Prostate gland (tissue), 2 donors: Measurements from ENCODE around the gene ADAMTS2. TPM values are rescaled to one million over a fixed set of nuclear protein-coding genes. Genes with fewer than 3 reads are reported as not detected.

Experiments
- DNase-seq: peaks from one replicate; pipeline ENCODE4 v3.0.0-alpha.2; 2019; ENCODE audit warnings: low spot score
- H3K27ac ChIP-seq, 2 donors: fragments of 200-600 bp; sonication (generic); 2 replicates each; pipeline ENCODE4 v1.5.1; 2017 to 2019
- H3K27me3 ChIP-seq: fragments of 200-600 bp; sonication (generic); replicated peaks from 2 replicates; pipeline ENCODE4 v1.5.1; 2019; ENCODE audit not compliant: insufficient read depth
- H3K36me3 ChIP-seq, 2 donors: fragments of 200-600 bp; sonication (generic); 1 replicate in 1 of 2; 2 replicates in 1 of 2; pipeline versions ENCODE4 v1.5.1 to v1.8.1; 2017 to 2019
- H3K4me1 ChIP-seq: fragments of 200-600 bp; sonication (generic); replicated peaks from 2 replicates; pipeline ENCODE4 v1.5.1; 2019
- H3K4me3 ChIP-seq, 2 donors: fragments of 200-600 bp; sonication (generic); 2 replicates each; pipeline ENCODE4 v1.5.1; 2017 to 2019
- H3K9me3 ChIP-seq: fragments of 200-600 bp; sonication (generic); 2 replicates; pipeline ENCODE4 v1.5.1; 2017
- CTCF ChIP-seq, 4 experiments: fragments of 200-600 bp in 2 of 4; fragments of 450-650 bp in 2 of 4; sonication (generic) in 2 of 4; IDR thresholded peaks; 1 replicate in 3 of 4; 2 replicates in 1 of 4; pipeline ENCODE4 v1.5.1; 2016 to 2019; ENCODE audit warnings: antibody characterized with exemption in 4 of 4, mild to moderate bottlenecking in 2 of 4, moderate library complexity in 2 of 4
- POLR2A ChIP-seq: fragments of 450-650 bp; IDR thresholded peaks from one replicate; pipeline ENCODE4 v1.6.1; 2016; ENCODE audit warnings: antibody characterized with exemption, mild to moderate bottlenecking
- POLR2AphosphoS5 ChIP-seq: sonication (generic); formaldehyde crosslinking; IDR thresholded peaks from one replicate; pipeline ENCODE4 v1.6.1; 2017; ENCODE audit warnings: antibody characterized with exemption
- WGBS: methylation state at CpG from one replicate; pipeline ENCODE4 v1.1.5; 2018; 5-methylcytosine and 5-hydroxymethylcytosine counted together
- intact Hi-C: fragments of 100-400 bp; cut with DNase I; formaldehyde crosslinking; loops from one replicate; pipeline ENCODE4 v1.14.2; 2022
- total RNA-seq, 2 donors: library from RNA; depleted of rRNA; stranded (reverse); fragments of >200 nt; gene quantifications; one replicate each; pipeline ENCODE4 v1.1.0, GENCODE V29; 2016

ADAMTS2 gene
- total RNA-seq, 2 donors from 2014 or later: 2.0 to 20.3 TPM

GRCh38 chr5:179227229-179227579 is 118.1 kb downstream of the ADAMTS2 start:
- Histone ChIP-seq H3K4me3 (no peak overlapping the region), H3K9me3 (no peaks in the 10 kb centered on the region), H3K27ac (no peak overlapping the region), H3K4me1 (no peaks in the 10 kb centered on the region), H3K36me3 (no peaks in the 10 kb centered on the region), H3K27me3 (no peaks in the 10 kb centered on the region)
- 61% methylated on average over 4 of the region's 4 CpGs for WGBS
- intact Hi-C loops: no loop called here
- no peak for DNase-seq
- TF ChIP-seq CTCF (IDR thresholded peaks at IDR 0.05) (no peak), POLR2A (no peak), POLR2AphosphoS5 (no peak)

GRCh38 chr5:179226696-179227095 is 118.6 kb downstream of the ADAMTS2 start:
- no peak overlapping the region for H3K27ac ChIP-seq
- TF ChIP-seq POLR2AphosphoS5 (no peak), POLR2A (no peak), CTCF (IDR thresholded peaks at IDR 0.05) (no peak)
- no peaks in the 10 kb centered on the region for H3K9me3 ChIP-seq
- no peak overlapping the region for H3K4me3 ChIP-seq
- no peaks in the 10 kb centered on the region for H3K4me1 ChIP-seq
- H3K36me3 ChIP-seq: no peaks in the 10 kb centered on the region
- no peak for DNase-seq
- H3K27me3 ChIP-seq: no peaks in the 10 kb centered on the region
- 65% methylated on average over 8 of the region's 8 CpGs for WGBS
- intact Hi-C loops: no loop called here

GRCh38 chr5:179225387-179225786 is 119.9 kb downstream of the ADAMTS2 start:
- no peaks in the 10 kb centered on the region for H3K9me3 ChIP-seq
- no peak overlapping the region for H3K27ac ChIP-seq
- no peak overlapping the region for H3K4me3 ChIP-seq
- TF ChIP-seq CTCF (IDR thresholded peaks at IDR 0.05) (no peak), POLR2A (no peak), POLR2AphosphoS5 (no peak)
- WGBS: 93% methylated on average over 19 of the region's 19 CpGs
- H3K4me1 ChIP-seq: no peaks in the 10 kb centered on the region
- no peak for DNase-seq
- no peaks in the 10 kb centered on the region for H3K27me3 ChIP-seq
- intact Hi-C loops: no loop called here
- no peaks in the 10 kb centered on the region for H3K36me3 ChIP-seq

- TF ChIP-seq CTCF (IDR thresholded peaks at IDR 0.05) (no peak), POLR2AphosphoS5 (no peak)
- Histone ChIP-seq H3K36me3 (no peaks in the 10 kb centered on the region), H3K4me3 (no peak overlapping the region), H3K27ac (no peak overlapping the region), H3K9me3 (no peaks in the 10 kb centered on the region), H3K4me1 (no peaks in the 10 kb centered on the region), H3K27me3 (no peaks in the 10 kb centered on the region)
- 92% methylated on average over 10 of the region's 10 CpGs for WGBS
- DNase-seq: no peak
- intact Hi-C loops: no loop called here
Observed at GRCh38 chr5:179224741-179225140, 120.5 kb downstream of the ADAMTS2 start.

- Histone ChIP-seq H3K36me3 (no peaks in the 10 kb centered on the region), H3K27ac (no peak overlapping the region), H3K9me3 (no peaks in the 10 kb centered on the region), H3K27me3 (no peaks in the 10 kb centered on the region), H3K4me1 (no peaks in the 10 kb centered on the region), H3K4me3 (no peak overlapping the region)
- 97% methylated on average over 25 of the region's 25 CpGs for WGBS
- TF ChIP-seq POLR2A (no peak), POLR2AphosphoS5 (no peak), CTCF (IDR thresholded peaks at IDR 0.05) (no peak)
- DNase-seq: no peak
- intact Hi-C loops: no loop called here
Observed at GRCh38 chr5:179223961-179224360, 121.3 kb downstream of the ADAMTS2 start.
